MG63 (cell line): Measurements from ENCODE around the gene KRTAP12-1. TPM values are rescaled to one million over a fixed set of nuclear protein-coding genes. Genes with fewer than 3 reads are reported as not detected.
"Not testable (repeated sequence)": the region's sequence is repeated elsewhere in the genome, so short reads cannot be mapped to it uniquely, and the experiment has no call there.

Source experiments
- DNase-seq: peaks from one replicate; pipeline ENCODE4 v3.0.0-alpha.2; 2020
- H3K27me3 ChIP-seq: fragments of 250-450 bp; sonication (Bioruptor Pico); 2 replicates; pipeline ENCODE4 v1.5.1; 2020; ENCODE audit warnings: mild to moderate bottlenecking, moderate library complexity
- H3K36me3 ChIP-seq: fragments of 250-450 bp; sonication (Bioruptor Pico); 2 replicates; pipeline ENCODE4 v1.5.1; 2020; ENCODE audit warnings: mild to moderate bottlenecking, moderate library complexity
- H3K4me3 ChIP-seq: fragments of 250-450 bp; sonication (Bioruptor Pico); 2 replicates; pipeline ENCODE4 v1.5.1; 2020; ENCODE audit warnings: mild to moderate bottlenecking, moderate library complexity
- H3K9me3 ChIP-seq: fragments of 250-450 bp; sonication (Bioruptor Pico); 2 replicates; pipeline ENCODE4 v1.5.1; 2020; ENCODE audit warnings: mild to moderate bottlenecking, moderate library complexity
- total RNA-seq: library from RNA; depleted of rRNA; stranded (reverse); fragments of >200 nt; shearing (Covaris generic); gene quantifications from 2 replicates; pipeline ENCODE4 v1.2.3, GENCODE V29; 2014; ENCODE audit warnings: low replicate concordance

KRTAP12-1 gene
- total RNA-seq, 1 experiment from 2014 or later: not detected

DNA sequence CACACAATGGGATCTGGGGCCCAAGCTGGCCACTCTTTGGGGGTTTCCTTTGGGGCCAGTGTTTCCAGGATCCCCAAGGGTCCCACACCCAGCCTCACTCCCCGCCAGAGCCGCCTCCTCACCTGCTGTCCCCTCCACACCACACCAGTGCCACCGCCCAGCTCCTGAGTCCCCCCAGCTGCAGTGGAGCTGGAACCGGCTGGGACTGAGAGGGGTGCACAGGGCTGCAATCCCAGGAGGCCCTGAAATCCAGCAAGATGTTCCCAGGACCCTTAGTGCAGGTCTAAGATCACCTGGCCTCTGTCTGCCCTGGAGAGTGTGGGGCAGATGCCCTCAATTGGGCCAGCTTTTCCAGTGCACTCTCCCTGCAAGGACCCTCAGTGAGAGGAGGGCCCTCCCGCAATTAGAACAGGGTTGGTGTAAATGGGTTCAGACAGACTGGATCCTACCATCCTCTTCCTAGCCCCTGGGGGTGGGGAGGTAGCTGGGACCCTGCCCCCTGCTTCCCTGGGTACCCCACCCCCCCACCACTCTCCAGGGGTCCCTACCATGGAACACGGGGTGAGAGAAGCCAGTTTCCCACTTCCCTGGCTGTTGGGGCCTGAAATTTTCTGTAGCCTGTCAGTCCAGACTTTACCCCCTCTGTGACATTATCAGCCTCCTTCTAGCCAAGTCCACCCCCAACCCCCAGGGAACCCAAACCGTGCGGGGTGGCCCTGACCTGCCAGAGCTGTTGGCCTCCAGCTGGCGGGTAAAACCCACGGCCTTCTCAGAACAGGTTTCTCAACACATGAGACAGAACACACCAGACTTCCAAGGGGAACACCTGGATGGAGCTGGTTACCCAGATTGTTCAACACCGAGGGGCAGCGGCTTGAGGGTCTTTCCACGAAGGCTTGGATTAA lies 22.0 kb upstream of the KRTAP12-1 start:
- DNase-seq: no peak
- peaks cover 30% of the 10 kb centered on the region for H3K27me3 ChIP-seq

DNA sequence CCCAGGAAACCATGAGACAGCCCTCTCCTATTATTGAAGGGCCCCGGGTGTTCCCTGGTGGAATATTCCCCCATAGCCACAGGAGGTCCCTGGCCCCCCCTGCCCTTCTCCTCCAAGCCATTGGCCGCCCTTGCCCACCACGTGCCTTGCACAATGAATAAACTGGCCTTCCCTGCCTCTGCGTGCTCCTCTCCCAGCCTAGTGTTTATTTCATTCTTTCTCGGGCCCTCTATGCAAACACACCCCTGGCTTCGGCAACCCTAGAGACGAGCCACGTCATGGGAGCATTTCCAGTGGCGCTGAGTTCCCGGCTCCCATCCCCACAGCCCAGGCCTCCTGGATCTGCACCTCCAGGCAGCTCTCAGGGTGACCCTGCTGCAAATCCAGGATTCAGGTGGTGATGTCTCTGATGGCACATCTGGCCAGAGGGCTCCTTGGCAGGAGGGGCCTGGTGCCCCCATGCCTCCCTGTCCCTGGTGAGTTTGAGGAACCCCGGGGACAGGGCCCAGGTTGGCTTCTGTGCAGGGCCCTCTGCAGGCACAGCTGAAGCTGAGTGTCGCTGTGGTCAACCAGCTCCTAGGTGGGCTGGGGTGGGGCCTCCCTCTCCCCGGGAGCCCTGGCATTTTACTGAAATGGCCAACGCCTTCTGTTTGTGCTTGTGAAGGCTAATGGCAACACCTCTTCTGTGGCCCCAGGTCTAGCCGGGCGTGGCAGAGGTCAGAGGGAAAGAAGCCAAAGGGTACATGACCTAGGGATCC lies 21.2 kb upstream of the KRTAP12-1 start:
- Histone ChIP-seq H3K9me3 (no peaks in the 10 kb centered on the region), H3K36me3 (no peaks in the 10 kb centered on the region), H3K27me3 (peaks cover 22% of the 10 kb centered on the region), H3K4me3 (no peak overlapping the region)
- no peak for DNase-seq

More for the DNA sequence above, 22.0 kb upstream of the KRTAP12-1 start:
- H3K36me3 ChIP-seq: no peaks in the 10 kb centered on the region
- H3K9me3 ChIP-seq: no peaks in the 10 kb centered on the region
- no peak overlapping the region for H3K4me3 ChIP-seq

- Histone ChIP-seq H3K36me3 (no peaks in the 10 kb centered on the region), H3K27me3 (peaks cover 17% of the 10 kb centered on the region), H3K9me3 (no peaks in the 10 kb centered on the region), H3K4me3 (no peak overlapping the region)
- DNase-seq: no peak
Measured at GRCh38 chr21:44702111-44702972, 20.4 kb upstream of the KRTAP12-1 start.

DNA sequence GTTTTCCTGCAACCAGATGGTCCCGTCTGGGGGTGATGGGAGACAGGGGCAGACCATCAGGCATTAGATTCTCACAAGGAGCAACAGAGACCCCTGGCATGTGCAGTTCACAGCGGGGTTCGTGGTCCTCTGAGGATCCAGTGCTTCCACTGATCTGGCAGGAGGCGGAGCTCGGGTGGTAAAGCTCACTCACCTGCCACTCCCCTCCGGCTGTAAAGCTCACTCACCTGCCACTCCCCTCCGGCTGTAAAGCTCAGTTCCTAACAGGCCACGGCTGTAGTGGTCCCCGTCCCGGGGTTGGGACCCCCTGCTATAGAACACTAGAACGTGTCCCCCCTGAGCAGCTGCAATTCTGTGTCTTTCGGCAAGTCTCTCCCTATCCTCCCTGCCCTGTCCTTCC lies 19.6 kb upstream of the KRTAP12-1 start:
- DNase-seq: no peak
- Histone ChIP-seq H3K9me3 (no peaks in the 10 kb centered on the region), H3K27me3 (peaks cover 13% of the 10 kb centered on the region)

GRCh38 chr21:44701023-44701400 lies 19.0 kb upstream of the KRTAP12-1 start:
- Histone ChIP-seq H3K9me3 (no peaks in the 10 kb centered on the region), H3K4me3 (no peak overlapping the region), H3K36me3 (no peaks in the 10 kb centered on the region), H3K27me3 (peaks cover 8% of the 10 kb centered on the region)
- no peak for DNase-seq

More for the DNA sequence above, 19.6 kb upstream of the KRTAP12-1 start:
- no peaks in the 10 kb centered on the region for H3K36me3 ChIP-seq
- H3K4me3 ChIP-seq: no peak overlapping the region

DNA sequence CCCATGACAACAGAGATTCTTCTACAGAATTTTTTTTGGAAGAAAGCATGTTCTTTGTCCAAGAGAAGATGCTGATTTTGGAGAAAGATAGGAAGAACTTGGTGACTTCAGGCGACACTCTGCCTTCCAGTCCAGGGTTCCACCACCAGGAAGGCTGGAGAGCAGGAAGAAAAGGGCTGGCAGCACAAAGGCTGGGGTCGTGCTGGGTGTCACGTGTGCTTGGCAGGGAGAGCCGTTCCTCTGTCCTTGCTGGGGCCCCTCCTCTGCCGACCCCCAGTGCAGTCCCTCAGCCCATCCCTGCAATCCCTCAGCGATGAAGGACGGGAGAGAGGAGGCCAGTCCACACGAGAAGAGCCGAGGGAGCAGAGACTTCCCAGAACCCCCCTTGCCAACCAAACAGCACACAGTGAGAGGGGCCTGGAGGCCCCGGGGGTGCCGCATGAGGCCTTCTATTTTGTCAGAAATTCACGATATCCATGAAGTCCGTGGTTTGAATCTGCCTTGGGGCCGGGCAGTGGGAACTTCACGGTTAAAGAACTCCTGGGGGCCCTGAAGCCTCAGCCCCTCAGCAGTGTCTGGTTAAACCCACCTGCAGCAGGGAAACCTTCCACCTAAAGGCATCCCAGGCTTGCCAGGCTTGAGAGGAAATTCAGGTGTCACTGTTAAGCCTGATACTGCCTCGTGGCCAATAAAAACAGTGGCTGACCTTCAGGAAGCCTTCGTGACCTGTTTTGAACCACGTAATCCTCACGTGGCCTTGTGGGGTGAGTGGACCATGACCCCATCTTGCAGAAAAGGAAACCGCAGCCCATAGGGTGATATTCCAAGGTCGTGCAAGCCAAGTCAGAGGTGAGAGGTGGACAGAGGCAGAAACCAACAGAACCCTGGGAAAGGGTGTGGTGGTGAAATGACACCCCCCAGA lies 18.4 kb upstream of the KRTAP12-1 start:
- peaks cover 6% of the 10 kb centered on the region; the same call in 1 of the 2 replicates for H3K27me3 ChIP-seq
- no peak for DNase-seq
- H3K9me3 ChIP-seq: no peaks in the 10 kb centered on the region
- H3K36me3 ChIP-seq: no peaks in the 10 kb centered on the region
- H3K4me3 ChIP-seq: no peak overlapping the region

DNA sequence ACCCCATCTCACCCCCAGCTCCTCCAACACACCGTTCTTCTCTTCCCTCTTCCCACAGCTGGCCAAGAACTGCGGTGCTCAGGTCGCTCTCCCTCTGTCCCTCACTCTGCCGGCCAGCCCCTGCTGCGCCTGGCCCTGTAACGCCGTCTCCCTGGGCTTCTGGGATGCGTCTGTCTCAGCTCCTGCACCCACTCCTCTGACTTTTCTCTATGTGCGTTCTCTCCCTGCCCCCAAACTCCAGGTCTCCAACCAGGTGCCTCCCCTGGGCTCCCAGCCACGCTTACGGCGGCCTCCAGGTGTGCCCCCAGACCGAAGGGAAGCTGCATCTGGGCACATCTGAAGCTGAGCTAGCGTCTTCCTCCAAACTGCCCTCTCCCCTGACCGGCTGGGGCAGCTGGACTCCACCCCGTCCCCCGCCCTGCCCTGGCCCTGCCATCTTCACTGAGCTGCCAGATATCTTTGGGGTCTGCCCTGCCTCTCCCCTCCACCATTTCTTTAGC lies 17.6 kb upstream of the KRTAP12-1 start:
- Histone ChIP-seq H3K27me3 (peaks cover 6% of the 10 kb centered on the region; the same call in 1 of the 2 replicates), H3K9me3 (no peaks in the 10 kb centered on the region)
- no peak for DNase-seq

GRCh38 chr21:44697811-44698734 lies 16.1 kb upstream of the KRTAP12-1 start:
- Histone ChIP-seq H3K27me3 (peaks cover 6% of the 10 kb centered on the region; the same call in 1 of the 2 replicates), H3K9me3 (peaks cover 10% of the 10 kb centered on the region)

More for the DNA sequence above, 17.6 kb upstream of the KRTAP12-1 start:
- no peaks in the 10 kb centered on the region for H3K36me3 ChIP-seq
- no peak overlapping the region for H3K4me3 ChIP-seq

GRCh38 chr21:44697172-44697810 lies 15.3 kb upstream of the KRTAP12-1 start, which contains the start of gene KRTAP10-12:
KRTAP10-12 (plus strand) TSS chr21:44697172; CDS start chr21:44697202, 30 bp downstream.
- H3K9me3 ChIP-seq: peaks cover 17% of the 10 kb centered on the region
- not testable (repeated sequence) for H3K4me3 ChIP-seq, DNase-seq, H3K36me3 ChIP-seq, H3K27me3 ChIP-seq

More at GRCh38 chr21:44697811-44698734, 16.1 kb upstream of the KRTAP12-1 start:
- no peak for DNase-seq
- H3K4me3 ChIP-seq: no peak overlapping the region
- H3K36me3 ChIP-seq: no peaks in the 10 kb centered on the region

GRCh38 chr21:44696572-44696971 lies 14.6 kb upstream of the KRTAP12-1 start:
- Histone ChIP-seq H3K4me3 (no peak overlapping the region), H3K9me3 (peaks cover 17% of the 10 kb centered on the region), H3K27me3 (peaks cover 3% of the 10 kb centered on the region; the same call in 1 of the 2 replicates), H3K36me3 (no peaks in the 10 kb centered on the region)
- no peak for DNase-seq

GRCh38 chr21:44695641-44696040 lies 13.7 kb upstream of the KRTAP12-1 start:
- Histone ChIP-seq H3K9me3 (peaks cover 17% of the 10 kb centered on the region), H3K4me3 (no peak overlapping the region), H3K27me3 (no peaks in the 10 kb centered on the region; the same call in 1 of the 2 replicates), H3K36me3 (no peaks in the 10 kb centered on the region)
- no peak for DNase-seq

GRCh38 chr21:44695184-44695583 lies 13.2 kb upstream of the KRTAP12-1 start:
- peaks cover 17% of the 10 kb centered on the region for H3K9me3 ChIP-seq
- H3K27me3 ChIP-seq: no peaks in the 10 kb centered on the region
- DNase-seq: no peak
- no peaks in the 10 kb centered on the region for H3K36me3 ChIP-seq
- no peak overlapping the region for H3K4me3 ChIP-seq

GRCh38 chr21:44694776-44695175 lies 12.8 kb upstream of the KRTAP12-1 start:
- no peaks in the 10 kb centered on the region for H3K36me3 ChIP-seq
- H3K27me3 ChIP-seq: no peaks in the 10 kb centered on the region
- peaks cover 17% of the 10 kb centered on the region for H3K9me3 ChIP-seq
- no peak overlapping the region for H3K4me3 ChIP-seq
- no peak for DNase-seq
